SJSA1 (cell line): ENCODE results near the gene SLC2A14. TPM values are rescaled to one million over a fixed set of nuclear protein-coding genes. Genes with fewer than 3 reads are reported as not detected.
"Not testable (repeated sequence)": the region's sequence is repeated elsewhere in the genome, so short reads cannot be mapped to it uniquely, and the experiment has no call there.

Source experiments
- DNase-seq, 2 experiments: peaks; one replicate each; pipeline ENCODE4 v3.0.0-alpha.2; 2015 to 2020; ENCODE audit warnings: low spot score in 2 of 2, low read depth in 1 of 2
- H3K27ac ChIP-seq: fragments of 250-450 bp; sonication (Bioruptor Pico); 2 replicates; pipeline ENCODE4 v1.5.1; 2020; ENCODE audit warnings: mild to moderate bottlenecking, moderate library complexity
- H3K27me3 ChIP-seq: fragments of 250-450 bp; sonication (Bioruptor Pico); replicated peaks from 2 replicates; pipeline ENCODE4 v1.5.1; 2020; ENCODE audit warnings: mild to moderate bottlenecking, moderate library complexity
- H3K36me3 ChIP-seq: fragments of 250-450 bp; sonication (Bioruptor Pico); 2 replicates; pipeline ENCODE4 v1.5.1; 2020; ENCODE audit warnings: mild to moderate bottlenecking
- H3K4me1 ChIP-seq: fragments of 250-450 bp; sonication (Bioruptor Pico); replicated peaks from 2 replicates; pipeline ENCODE4 v1.6.1; 2021; ENCODE audit warnings: mild to moderate bottlenecking
- H3K4me3 ChIP-seq: fragments of 250-450 bp; sonication (Bioruptor Pico); 2 replicates; pipeline ENCODE4 v1.5.1; 2020; ENCODE audit warnings: mild to moderate bottlenecking
- H3K9me3 ChIP-seq: fragments of 250-450 bp; sonication (Bioruptor Pico); replicated peaks from 2 replicates; pipeline ENCODE4 v1.5.1; 2020; ENCODE audit warnings: mild to moderate bottlenecking
- total RNA-seq: library from RNA; depleted of rRNA; stranded (reverse); fragments of >200 nt; shearing (Covaris generic); gene quantifications from 2 replicates; pipeline ENCODE4 v1.2.3, GENCODE V29; 2014; rRNA removed

The SLC2A14 gene
- total RNA-seq: not detected in 2 replicates

DNA sequence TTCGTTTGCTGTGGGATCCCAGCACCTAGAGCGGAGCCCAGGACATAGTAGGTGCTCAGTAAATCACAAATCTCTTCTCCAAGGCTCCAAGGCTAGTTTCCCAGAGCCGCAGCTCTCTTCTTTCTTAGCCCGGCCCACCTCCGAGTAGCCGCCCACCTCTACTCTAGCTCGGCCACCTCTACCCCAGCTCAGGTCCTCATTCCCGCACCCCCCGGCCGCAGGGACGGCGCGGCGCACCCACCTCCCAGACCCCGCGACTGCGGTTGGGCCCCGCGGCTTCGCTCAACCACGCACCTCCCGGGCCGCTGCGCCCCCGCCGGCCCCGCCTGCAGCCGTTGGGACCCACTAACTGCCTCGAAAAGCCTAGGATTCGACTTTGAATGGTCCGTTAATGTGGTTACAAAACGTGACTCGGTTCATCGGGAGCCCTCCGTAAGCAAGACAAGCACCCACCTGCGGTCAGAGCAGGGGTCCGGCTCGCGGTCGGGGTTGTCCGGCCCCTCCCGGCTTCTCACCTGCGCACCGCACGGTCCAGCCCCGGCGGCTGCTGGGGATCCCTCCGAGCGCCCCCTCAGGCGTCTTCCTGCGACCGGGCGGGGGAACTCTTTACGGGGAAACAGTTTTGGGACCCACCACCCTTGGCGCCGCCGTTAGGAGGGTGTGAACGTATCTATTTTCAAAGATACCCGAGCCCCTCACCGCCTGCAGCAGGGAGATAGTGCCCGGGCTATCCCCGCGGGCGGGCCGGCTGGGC, at the start of gene SLC2A14:
Gene SLC2A14 (minus strand): TSS at position 350 of the 754 bp plus-strand sequence. CDS start 3,035 bp downstream, outside the sequence.
- no peak for DNase-seq

DNA sequence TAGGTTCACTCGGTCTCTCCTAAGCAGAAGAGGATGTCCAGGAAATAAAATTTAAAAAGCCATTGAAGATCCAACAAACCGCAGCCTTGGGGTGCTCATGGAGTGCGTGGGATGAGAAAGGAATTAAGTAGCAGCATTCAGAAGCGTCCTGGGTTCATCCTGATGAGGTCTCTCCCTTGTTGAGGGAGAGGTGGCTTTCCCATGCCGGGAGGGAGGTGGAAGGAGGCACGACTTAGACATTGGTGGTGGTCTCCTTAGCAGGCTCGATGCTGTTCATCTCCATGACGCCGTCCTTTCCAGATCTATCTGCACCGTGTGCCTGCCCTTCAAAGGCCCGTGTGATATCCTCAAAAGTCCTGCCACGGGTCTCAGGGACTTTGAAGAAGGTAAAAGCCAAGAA, 48.5 kb upstream of the SLC2A14 start:
- H3K27ac ChIP-seq, DNase-seq, H3K9me3 ChIP-seq, H3K27me3 ChIP-seq, H3K4me1 ChIP-seq, H3K4me3 ChIP-seq: not testable (repeated sequence)
- peaks cover 64% of the 10 kb centered on the region for H3K36me3 ChIP-seq

More for the DNA sequence above, at the start of gene SLC2A14:
- Histone ChIP-seq H3K4me1 (no peaks in the 10 kb centered on the region), H3K27me3 (no peaks in the 10 kb centered on the region), H3K27ac (no peak within 1 kb of the TSS), H3K9me3 (no peaks in the 10 kb centered on the region), H3K36me3 (no peaks in the 10 kb centered on the region), H3K4me3 (no peak within 1 kb of the TSS)

DNA sequence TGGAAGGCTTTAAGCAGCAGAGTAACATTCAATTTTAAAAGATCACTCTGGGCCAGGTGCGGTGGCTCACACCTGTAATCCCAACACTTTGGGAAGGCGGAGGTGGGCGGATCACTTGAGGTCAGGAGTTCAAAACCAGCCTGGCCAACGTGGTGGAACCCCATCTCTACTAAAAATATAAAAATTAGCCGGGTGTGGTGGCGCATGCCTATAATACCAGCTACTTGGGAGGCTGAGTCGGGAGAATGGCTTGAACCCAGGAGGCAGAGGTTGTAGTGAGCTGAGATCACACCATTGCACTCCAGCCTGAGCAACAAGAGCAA, 45.5 kb upstream of the SLC2A14 start:
- H3K4me1 ChIP-seq, DNase-seq, H3K9me3 ChIP-seq, H3K27me3 ChIP-seq, H3K4me3 ChIP-seq, H3K27ac ChIP-seq: not testable (repeated sequence)
- H3K36me3 ChIP-seq: peaks cover 43% of the 10 kb centered on the region

DNA sequence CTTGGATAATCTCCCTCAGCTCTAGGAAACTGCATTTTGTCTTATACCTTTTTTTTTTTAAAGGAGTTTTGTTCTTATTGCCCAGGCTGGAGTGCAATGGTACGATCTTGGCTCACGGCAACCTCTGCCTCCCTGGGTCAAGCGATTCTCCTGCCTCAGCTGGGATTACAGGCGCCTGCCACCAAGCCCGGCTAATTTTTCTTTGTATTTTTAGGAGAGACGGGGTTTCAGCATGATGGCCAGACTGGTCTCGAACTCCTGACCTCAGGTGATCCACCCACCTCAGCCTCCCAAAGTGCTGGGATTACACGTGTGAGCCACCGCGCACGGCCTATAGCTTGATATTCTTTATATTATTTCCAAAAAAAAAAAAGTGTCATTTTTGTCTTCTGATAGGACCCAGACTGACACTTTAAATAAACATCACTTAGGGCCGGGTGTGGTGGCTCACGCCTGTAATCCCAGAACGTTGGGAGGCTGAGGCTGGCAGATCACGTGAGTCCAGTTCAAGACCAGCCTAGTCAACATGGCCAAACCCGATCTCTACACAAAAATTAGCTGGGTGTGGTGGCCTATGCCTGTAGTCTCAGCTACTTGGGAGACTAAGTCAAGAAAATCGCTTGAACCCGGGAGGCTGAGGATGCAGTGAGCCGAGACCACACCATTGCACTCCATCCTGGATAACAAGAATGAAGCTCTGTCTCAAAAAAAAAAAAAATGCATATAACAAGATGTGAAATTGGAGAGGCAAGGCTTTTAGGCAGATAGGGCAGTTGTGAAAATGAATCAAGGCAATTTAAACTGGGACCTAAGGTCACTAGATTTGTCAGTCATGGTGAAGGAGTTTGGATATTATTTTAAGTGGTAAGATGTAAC, 44.9 kb upstream of the SLC2A14 start:
- Histone ChIP-seq H3K4me1 (peaks cover 4% of the 10 kb centered on the region), H3K9me3 (no peaks in the 10 kb centered on the region), H3K4me3 (no peak overlapping the region), H3K27me3 (no peaks in the 10 kb centered on the region), H3K36me3 (peaks cover 37% of the 10 kb centered on the region), H3K27ac (no peak overlapping the region)
- DNase-seq: no peak

DNA sequence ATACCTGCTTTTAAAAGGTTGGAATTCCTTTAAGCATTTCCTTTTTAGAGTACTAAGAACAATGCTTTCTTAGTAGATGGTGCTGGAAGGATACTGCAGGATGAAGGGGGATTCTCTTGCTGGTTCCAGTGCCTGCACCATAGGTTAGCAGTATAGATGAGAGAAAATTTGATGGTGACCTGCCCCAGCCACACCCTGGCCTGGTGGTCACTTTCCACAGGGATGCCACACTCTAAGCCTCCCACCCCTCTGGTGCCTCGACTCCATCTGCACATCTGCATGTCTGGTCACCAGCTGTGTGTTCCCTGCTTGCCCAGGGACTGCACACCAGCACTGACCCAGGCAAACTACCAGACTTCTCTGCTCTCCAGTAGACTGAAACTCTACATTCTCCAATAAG, 44.2 kb upstream of the SLC2A14 start:
- Histone ChIP-seq H3K9me3 (no peaks in the 10 kb centered on the region), H3K4me1 (peaks cover 4% of the 10 kb centered on the region), H3K36me3 (peaks cover 30% of the 10 kb centered on the region), H3K4me3 (no peak overlapping the region), H3K27me3 (no peaks in the 10 kb centered on the region), H3K27ac (no peak overlapping the region)
- DNase-seq: no peak

DNA sequence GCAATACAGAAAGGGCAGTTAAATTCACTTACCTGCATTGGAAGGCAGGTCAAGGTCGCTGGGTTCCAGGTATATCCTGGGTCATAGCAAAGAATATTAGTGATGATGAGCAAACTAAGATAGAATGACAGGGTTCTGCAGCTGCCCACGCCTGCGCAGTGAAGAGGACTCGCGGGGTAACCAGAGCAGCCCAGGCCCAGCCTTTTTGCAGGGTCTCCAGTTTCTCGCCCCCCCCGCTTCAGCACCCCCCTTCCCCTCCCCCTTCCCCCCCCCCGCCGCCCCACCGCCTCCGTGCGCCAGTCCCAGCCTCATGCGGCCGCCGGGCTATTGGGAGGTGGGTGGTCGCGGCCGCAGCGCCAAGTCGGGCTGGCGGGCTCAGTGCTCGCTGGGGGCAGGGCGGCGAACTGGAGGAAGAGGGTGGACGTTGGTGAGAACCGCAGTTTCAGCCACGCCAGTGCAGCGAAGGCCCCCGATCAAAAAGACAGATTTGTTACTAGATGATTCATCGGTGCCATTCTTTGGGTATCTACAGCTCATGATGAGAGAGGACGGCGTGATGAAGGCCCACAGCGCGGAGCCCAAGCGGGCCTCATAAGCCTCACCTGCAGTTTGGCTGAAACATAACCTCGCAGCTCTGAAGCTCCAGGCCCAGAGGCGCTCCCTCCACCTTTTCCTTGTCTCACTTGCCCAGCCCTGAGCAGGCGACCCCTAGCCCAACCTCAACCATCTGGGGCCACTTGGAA, 43.1 kb upstream of the SLC2A14 start:
- H3K4me3 ChIP-seq: no peak overlapping the region
- no peak for DNase-seq
- no peaks in the 10 kb centered on the region for H3K27me3 ChIP-seq
- H3K36me3 ChIP-seq: peaks cover 23% of the 10 kb centered on the region
- no peaks in the 10 kb centered on the region for H3K9me3 ChIP-seq
- H3K4me1 ChIP-seq: peaks cover 4% of the 10 kb centered on the region
- no peak overlapping the region for H3K27ac ChIP-seq

DNA sequence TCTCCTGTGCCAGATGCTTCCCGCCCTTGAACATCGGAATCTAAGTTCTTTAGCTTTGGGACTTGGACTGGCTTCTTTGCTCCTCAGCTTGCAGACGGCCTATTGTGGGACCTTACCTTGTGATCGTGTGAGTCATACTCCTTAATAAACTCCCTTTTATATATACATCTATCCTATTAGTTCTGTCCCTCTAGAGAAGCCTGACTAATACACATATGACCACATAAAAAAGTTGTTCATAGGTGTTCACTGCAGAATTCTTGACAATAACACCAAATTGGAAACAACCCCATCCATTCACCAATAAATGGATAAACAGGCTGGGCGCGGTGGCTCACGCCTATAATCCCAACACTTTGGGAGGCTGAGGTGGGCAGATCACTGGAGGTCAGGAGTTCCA, 37.4 kb upstream of the SLC2A14 start:
- not testable (repeated sequence) for H3K27me3 ChIP-seq, H3K4me1 ChIP-seq, H3K27ac ChIP-seq, DNase-seq, H3K36me3 ChIP-seq, H3K4me3 ChIP-seq, H3K9me3 ChIP-seq

DNA sequence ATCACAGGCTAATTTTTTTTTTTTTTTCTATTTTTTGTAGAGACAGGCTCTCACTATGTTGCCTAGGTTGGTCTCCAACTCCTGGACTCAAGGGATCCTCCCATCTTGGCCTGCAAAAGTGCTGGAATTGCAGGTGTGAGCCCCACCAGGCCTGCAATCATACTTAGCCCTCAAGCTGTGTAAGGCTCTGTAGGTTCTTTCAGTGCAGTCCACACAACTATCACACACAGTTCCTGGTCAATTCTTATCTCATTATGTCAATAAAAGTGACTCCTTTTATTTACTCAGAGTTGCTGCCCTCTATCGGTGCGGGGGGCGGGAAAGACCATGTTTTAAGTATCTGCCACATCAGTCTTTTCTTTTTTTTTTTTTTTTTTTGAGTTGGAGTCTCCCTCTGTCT, 34.3 kb upstream of the SLC2A14 start:
- no peaks in the 10 kb centered on the region for H3K36me3 ChIP-seq
- no peak overlapping the region for H3K27ac ChIP-seq
- no peak overlapping the region for H3K4me3 ChIP-seq
- no peaks in the 10 kb centered on the region for H3K27me3 ChIP-seq
- H3K9me3 ChIP-seq: no peaks in the 10 kb centered on the region
- peak; percentile 47 to 62 for DNase-seq
- no peaks in the 10 kb centered on the region for H3K4me1 ChIP-seq

DNA sequence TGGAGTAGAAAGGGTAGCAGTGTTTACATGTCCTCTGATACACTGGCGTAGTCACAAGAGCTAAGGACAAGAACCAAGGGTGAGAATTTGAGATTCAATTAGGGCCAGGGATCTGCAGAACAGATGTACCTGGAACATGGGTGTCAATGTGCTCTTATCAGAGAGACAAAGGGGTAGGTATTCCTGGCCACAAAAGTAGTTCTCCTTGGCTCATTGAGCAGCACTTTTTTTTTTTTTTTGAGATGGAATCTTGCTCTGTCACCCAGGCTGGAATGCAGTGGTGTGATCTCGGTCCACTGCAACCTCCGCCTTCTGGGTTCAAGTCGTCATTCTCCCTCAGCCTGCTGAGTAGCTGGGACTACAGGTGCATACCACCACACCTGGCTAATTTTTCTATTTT, 33.6 kb upstream of the SLC2A14 start:
- H3K36me3 ChIP-seq, H3K4me3 ChIP-seq, H3K27me3 ChIP-seq, H3K27ac ChIP-seq, DNase-seq, H3K4me1 ChIP-seq, H3K9me3 ChIP-seq: not testable (repeated sequence)

DNA sequence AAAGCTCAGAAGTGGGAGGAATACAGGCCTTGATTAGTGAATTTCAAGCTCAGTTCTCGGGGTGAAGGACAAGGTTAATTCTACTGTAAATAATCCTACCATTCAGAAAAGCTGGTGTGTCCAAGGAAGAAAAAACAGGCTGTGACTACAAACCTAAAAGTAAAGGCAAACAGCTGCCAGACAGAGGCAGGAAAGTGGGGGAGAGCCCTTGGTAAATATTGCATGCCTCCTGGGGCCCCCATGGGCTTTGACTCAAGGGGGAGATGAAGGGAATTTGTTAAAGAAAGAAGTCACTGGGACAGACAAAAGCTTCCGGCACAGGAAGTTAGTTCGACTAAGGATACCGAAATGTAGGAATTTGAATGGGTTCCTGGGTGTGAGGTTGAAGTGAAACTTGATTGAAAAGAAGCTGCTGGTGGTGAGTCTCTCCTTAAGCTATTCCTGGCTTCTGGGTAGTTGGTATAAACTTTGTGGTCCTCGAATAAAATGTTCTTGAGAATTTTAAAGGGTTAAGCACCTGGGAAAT, 32.9 kb upstream of the SLC2A14 start:
- not testable (repeated sequence) for H3K36me3 ChIP-seq, H3K4me1 ChIP-seq, H3K4me3 ChIP-seq, H3K9me3 ChIP-seq, H3K27me3 ChIP-seq, H3K27ac ChIP-seq, DNase-seq

DNA sequence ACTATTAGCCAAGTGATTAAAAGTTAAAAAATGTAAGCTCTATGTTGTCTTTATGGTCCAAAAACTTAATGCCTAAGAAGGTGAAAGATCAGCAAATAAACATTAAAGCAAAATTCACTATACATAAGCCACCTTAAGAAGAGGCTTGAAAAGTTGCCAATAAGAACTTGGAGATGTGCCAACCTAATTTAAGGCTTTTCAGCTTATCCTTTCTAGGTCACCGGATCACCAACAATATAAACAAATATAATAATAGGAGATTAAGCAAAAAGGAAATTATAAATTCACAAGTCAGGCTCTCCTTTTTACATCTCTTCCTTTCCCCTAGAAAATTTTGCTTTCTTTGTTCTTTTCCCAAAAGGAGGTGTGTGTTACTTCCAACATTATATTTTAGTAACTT, 32.4 kb upstream of the SLC2A14 start:
- no peak for DNase-seq
- Histone ChIP-seq H3K27me3 (no peaks in the 10 kb centered on the region), H3K27ac (no peak overlapping the region)

DNA sequence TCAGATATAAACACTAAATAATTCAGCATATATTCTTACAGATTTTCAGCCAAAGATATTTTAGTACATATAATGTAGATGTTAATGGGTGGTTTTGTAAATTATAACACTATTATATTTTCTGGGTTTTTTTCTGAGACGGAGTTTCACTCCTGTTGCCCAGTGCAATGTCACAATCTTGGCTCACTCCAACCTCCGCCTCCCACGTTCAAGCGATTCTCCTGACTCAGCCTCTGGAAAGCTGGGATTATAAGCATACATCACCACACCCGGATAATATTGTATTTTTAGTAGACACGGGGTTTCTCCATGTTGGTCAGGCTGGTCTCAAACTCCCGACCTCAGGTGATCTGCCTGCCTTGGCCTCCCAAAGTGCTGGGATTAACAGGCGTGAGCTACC, 29.7 kb upstream of the SLC2A14 start:
- H3K4me1 ChIP-seq, H3K27ac ChIP-seq, DNase-seq, H3K36me3 ChIP-seq, H3K27me3 ChIP-seq, H3K9me3 ChIP-seq, H3K4me3 ChIP-seq: not testable (repeated sequence)

More for the DNA sequence above, 32.4 kb upstream of the SLC2A14 start:
- Histone ChIP-seq H3K36me3 (no peaks in the 10 kb centered on the region), H3K9me3 (no peaks in the 10 kb centered on the region), H3K4me1 (no peaks in the 10 kb centered on the region), H3K4me3 (no peak overlapping the region)

DNA sequence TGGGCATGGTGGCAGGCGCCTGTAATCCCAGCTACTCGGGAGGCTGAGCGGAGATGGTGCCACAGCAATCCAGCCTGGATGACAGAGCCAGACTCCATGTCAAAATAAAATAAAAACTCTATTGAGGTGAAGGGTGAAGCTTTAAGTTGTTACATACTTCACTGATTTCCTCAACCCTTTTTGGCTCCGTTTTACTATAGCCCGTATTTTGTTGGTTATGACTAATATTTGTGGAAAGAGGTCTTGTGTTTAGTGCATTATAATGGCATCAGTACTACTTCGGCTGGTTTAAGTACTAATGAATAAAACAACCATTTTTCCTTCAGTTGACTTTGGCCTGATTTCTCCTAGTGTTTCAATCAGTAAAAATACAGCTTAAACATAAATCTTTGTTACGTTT, 27.0 kb upstream of the SLC2A14 start:
- Histone ChIP-seq H3K4me1 (no peaks in the 10 kb centered on the region), H3K27me3 (no peaks in the 10 kb centered on the region), H3K27ac (no peak overlapping the region), H3K9me3 (no peaks in the 10 kb centered on the region), H3K4me3 (no peak overlapping the region), H3K36me3 (no peaks in the 10 kb centered on the region)
- no peak for DNase-seq

DNA sequence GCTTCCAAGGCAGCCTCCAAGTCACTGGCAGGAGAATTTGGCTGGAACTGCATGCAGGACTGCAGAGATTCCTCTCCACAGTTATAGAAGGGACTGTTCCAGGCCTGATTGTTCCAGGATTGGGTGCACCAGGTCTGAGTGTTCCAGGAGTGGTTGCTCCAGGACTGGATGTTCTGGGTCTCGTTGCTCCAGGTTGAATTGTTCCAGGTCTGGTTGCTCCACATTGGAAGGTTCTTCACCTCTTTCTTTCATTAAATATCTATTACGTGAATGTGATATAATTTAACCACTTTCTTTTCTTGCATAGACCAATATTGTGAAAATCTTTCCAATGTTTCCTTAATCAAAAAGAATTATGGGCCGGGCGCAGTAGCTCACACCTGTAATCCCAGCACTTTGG, 24.0 kb upstream of the SLC2A14 start:
- not testable (repeated sequence) for H3K4me1 ChIP-seq, DNase-seq, H3K27me3 ChIP-seq, H3K27ac ChIP-seq, H3K4me3 ChIP-seq, H3K9me3 ChIP-seq, H3K36me3 ChIP-seq
